Measurements from ENCODE around the gene CHD6. TPM values are rescaled to one million over a fixed set of nuclear protein-coding genes. Genes with fewer than 3 reads are reported as not detected.

The CHD6 gene
- total RNA-seq, 1 experiment from 2014 or later: 51.1 TPM

GRCh38 chr20:41415191-41415590 is 203.0 kb downstream of the CHD6 start:
- no peaks in the 10 kb centered on the region for H3F3A ChIP-seq (ENCODE audit: insufficient read depth, low read depth)

GRCh38 chr20:41413169-41413568 is 205.0 kb downstream of the CHD6 start:
- H3K27me3 ChIP-seq (ENCODE audit: insufficient read depth, low read depth): no peaks in the 10 kb centered on the region
- no peaks in the 10 kb centered on the region for H3K79me2 ChIP-seq (ENCODE audit: low read depth)
- CTCF ChIA-PET: no interaction called here
- no peaks in the 10 kb centered on the region for H3K4me1 ChIP-seq (replicated peaks; ENCODE audit: insufficient read depth)
- H3K4me2 ChIP-seq: no peak overlapping the region
- no peak for DNase-seq
- H3K9me2 ChIP-seq (ENCODE audit: insufficient read depth): no peaks in the 10 kb centered on the region
- no TSS peak for BruUV-seq (replicated peaks)
- H3K4me3 ChIP-seq: no peak overlapping the region
- TF ChIP-seq CTCF (conservative IDR thresholded peaks at IDR 0.05): no peak
- TF ChIP-seq EZH2 (IDR thresholded peaks at IDR 0.05; ENCODE audit: low read depth): no peak
- POLR2A ChIA-PET (ENCODE audit: unreplicated experiment): no interaction called here
- H2AFZ ChIP-seq: no peak overlapping the region
- no peaks in the 10 kb centered on the region for H3F3A ChIP-seq (ENCODE audit: insufficient read depth, low read depth)
- no peaks in the 10 kb centered on the region for H4K20me1 ChIP-seq (ENCODE audit: insufficient read depth)
- H3K36me3 ChIP-seq (ENCODE audit: low read depth): peaks cover 26% of the 10 kb centered on the region; the same call in 1 of the 2 replicates
- H3K27ac ChIP-seq: no peak overlapping the region
- H3K9me3 ChIP-seq (ENCODE audit: insufficient read depth, low read depth): no peaks in the 10 kb centered on the region
- intact Hi-C loops (cut with micrococcal nuclease; ENCODE audit: unreplicated experiment): no loop called here

More at GRCh38 chr20:41415191-41415590, 203.0 kb downstream of the CHD6 start:
- Histone ChIP-seq H3K4me3 (no peak overlapping the region), H4K20me1 (ENCODE audit: insufficient read depth) (no peaks in the 10 kb centered on the region), H3K27ac (no peak overlapping the region), H3K79me2 (ENCODE audit: low read depth) (no peaks in the 10 kb centered on the region), H3K9me3 (ENCODE audit: insufficient read depth, low read depth) (no peaks in the 10 kb centered on the region), H3K27me3 (ENCODE audit: insufficient read depth, low read depth) (no peaks in the 10 kb centered on the region), H3K4me2 (no peak overlapping the region), H3K36me3 (ENCODE audit: low read depth) (peaks cover 21% of the 10 kb centered on the region; the same call in 1 of the 2 replicates), H3K9me2 (ENCODE audit: insufficient read depth) (no peaks in the 10 kb centered on the region), H2AFZ (no peak overlapping the region), H3K4me1 (replicated peaks; ENCODE audit: insufficient read depth) (no peaks in the 10 kb centered on the region)
- ChIA-PET POLR2A (ENCODE audit: unreplicated experiment) (no interaction called here), CTCF (no interaction called here)
- intact Hi-C loops (cut with micrococcal nuclease; ENCODE audit: unreplicated experiment): no loop called here
- DNase-seq: no peak
- no peak for TF ChIP-seq CTCF (conservative IDR thresholded peaks at IDR 0.05)
- TF ChIP-seq EZH2 (IDR thresholded peaks at IDR 0.05; ENCODE audit: low read depth): no peak
- no TSS peak for BruUV-seq (replicated peaks)

- H3K4me1 ChIP-seq (replicated peaks; ENCODE audit: insufficient read depth): no peaks in the 10 kb centered on the region
- intact Hi-C loops (cut with micrococcal nuclease; ENCODE audit: unreplicated experiment): no loop called here
- H3K4me2 ChIP-seq: no peak overlapping the region
- H4K20me1 ChIP-seq (ENCODE audit: insufficient read depth): no peaks in the 10 kb centered on the region
- POLR2A ChIA-PET (ENCODE audit: unreplicated experiment): no interaction called here
- CTCF ChIA-PET: no interaction called here
- no peaks in the 10 kb centered on the region for H3K79me2 ChIP-seq (ENCODE audit: low read depth)
- H3K36me3 ChIP-seq (ENCODE audit: low read depth): peaks cover 26% of the 10 kb centered on the region; the same call in 1 of the 2 replicates
- no peaks in the 10 kb centered on the region for H3K9me3 ChIP-seq (ENCODE audit: insufficient read depth, low read depth)
- DNase-seq: no peak
- H3F3A ChIP-seq (ENCODE audit: insufficient read depth, low read depth): no peaks in the 10 kb centered on the region
- H3K4me3 ChIP-seq: no peak overlapping the region
- no peak overlapping the region for H2AFZ ChIP-seq
- H3K9me2 ChIP-seq (ENCODE audit: insufficient read depth): no peaks in the 10 kb centered on the region
- no peak for TF ChIP-seq CTCF (conservative IDR thresholded peaks at IDR 0.05)
- H3K27ac ChIP-seq: no peak overlapping the region
- no peaks in the 10 kb centered on the region for H3K27me3 ChIP-seq (ENCODE audit: insufficient read depth, low read depth)
- BruUV-seq (replicated peaks): no TSS peak
Observed at GRCh38 chr20:41412324-41413120, 205.7 kb downstream of the CHD6 start.

All from PC-9 (cell line).